HG02571 (cell line): ENCODE measurements around the gene ARPC4.
"Not testable (repeated sequence)": the region's sequence is repeated elsewhere in the genome, so short reads cannot be mapped to it uniquely, and the experiment has no call there.

Experiments used
- ATAC-seq: cut with Tn5 transposase; IDR thresholded peaks from one replicate; pipeline ENCODE4 v1.9.1; 2021; ENCODE audit warnings: mild to moderate bottlenecking, moderate library complexity; ENCODE audit not compliant: unreplicated experiment

ARPC4 gene

GRCh38 chr3:9769426-9770275, 23.2 kb upstream of the ARPC4 start, which contains the start of gene CAMK1:
TSS of gene CAMK1 (minus strand) at chr3:9769947. CDS start at chr3:9767749, 2,198 bp downstream.
- peak; percentile 75 for ATAC-seq

GRCh38 chr3:9770276-9770812, 22.5 kb upstream of the ARPC4 start:
- no peak for ATAC-seq

GRCh38 chr3:9771007-9771406, 21.9 kb upstream of the ARPC4 start:
- not testable (repeated sequence) for ATAC-seq

GRCh38 chr3:9776896-9777693, 15.8 kb upstream of the ARPC4 start:
- ATAC-seq, result no peak

GRCh38 chr3:9777694-9778021, 15.2 kb upstream of the ARPC4 start:
- ATAC-seq, result no peak

- no peak for ATAC-seq
These were observed 14.5 kb upstream of the ARPC4 start for GRCh38 chr3:9778143-9779074.

- no peak for ATAC-seq
These were observed 13.7 kb upstream of the ARPC4 start for GRCh38 chr3:9779075-9779593.

GRCh38 chr3:9779721-9780457, 13.0 kb upstream of the ARPC4 start:
- ATAC-seq, result no peak

- ATAC-seq, result no peak
These were observed 12.4 kb upstream of the ARPC4 start for GRCh38 chr3:9780458-9780812.

GRCh38 chr3:9780910-9781309, 12.0 kb upstream of the ARPC4 start:
- no peak for ATAC-seq

GRCh38 chr3:9781551-9781950, 11.3 kb upstream of the ARPC4 start:
- ATAC-seq, result no peak

- ATAC-seq, result no peak
These were observed 10.8 kb upstream of the ARPC4 start for GRCh38 chr3:9781978-9782603.

- ATAC-seq, result no peak
These were observed 10.1 kb upstream of the ARPC4 start for GRCh38 chr3:9782770-9783169.

- no peak for ATAC-seq
These were observed 8.9 kb upstream of the ARPC4 start for GRCh38 chr3:9783954-9784353.

GRCh38 chr3:9784965-9785364, 7.9 kb upstream of the ARPC4 start:
- no peak for ATAC-seq

GRCh38 chr3:9785602-9786001, 7.3 kb upstream of the ARPC4 start:
- no peak for ATAC-seq

GRCh38 chr3:9786209-9786739, 6.6 kb upstream of the ARPC4 start:
- no peak for ATAC-seq

- ATAC-seq, result no peak
These were observed 5.8 kb upstream of the ARPC4 start for GRCh38 chr3:9786825-9787669.
